ENCODE measurements around the gene FGF1. TPM values are rescaled to one million over a fixed set of nuclear protein-coding genes. Genes with fewer than 3 reads are reported as not detected.

FGF1 gene
- total and polyA plus RNA-seq, 8 donors: 0.73 to 3.5 (median 1.0) TPM; not detected in 3

DNA sequence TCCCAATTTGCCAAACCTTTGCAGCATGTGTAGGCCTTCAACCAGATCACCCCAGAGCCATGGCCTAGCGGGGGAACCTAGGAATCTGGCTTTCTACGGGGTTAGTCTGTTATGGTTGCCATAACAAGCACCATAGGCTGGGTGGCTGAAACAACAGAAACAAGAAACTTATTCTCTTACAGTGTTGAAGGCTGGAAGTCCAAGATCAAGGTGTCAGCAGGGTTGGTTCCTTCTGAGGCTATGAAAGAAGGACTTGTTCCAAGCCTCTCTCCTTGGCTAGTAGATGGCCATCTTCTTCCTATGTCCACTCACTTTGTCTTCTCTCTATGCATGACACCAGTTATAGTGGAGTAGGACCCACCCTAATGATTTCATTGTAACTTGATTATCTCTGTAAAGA is 6.1 kb downstream of the FGF1 start:
- TF ChIP-seq EP300 (IDR thresholded peaks at IDR 0.05): no peak
- TF ChIP-seq, protein P1, sequence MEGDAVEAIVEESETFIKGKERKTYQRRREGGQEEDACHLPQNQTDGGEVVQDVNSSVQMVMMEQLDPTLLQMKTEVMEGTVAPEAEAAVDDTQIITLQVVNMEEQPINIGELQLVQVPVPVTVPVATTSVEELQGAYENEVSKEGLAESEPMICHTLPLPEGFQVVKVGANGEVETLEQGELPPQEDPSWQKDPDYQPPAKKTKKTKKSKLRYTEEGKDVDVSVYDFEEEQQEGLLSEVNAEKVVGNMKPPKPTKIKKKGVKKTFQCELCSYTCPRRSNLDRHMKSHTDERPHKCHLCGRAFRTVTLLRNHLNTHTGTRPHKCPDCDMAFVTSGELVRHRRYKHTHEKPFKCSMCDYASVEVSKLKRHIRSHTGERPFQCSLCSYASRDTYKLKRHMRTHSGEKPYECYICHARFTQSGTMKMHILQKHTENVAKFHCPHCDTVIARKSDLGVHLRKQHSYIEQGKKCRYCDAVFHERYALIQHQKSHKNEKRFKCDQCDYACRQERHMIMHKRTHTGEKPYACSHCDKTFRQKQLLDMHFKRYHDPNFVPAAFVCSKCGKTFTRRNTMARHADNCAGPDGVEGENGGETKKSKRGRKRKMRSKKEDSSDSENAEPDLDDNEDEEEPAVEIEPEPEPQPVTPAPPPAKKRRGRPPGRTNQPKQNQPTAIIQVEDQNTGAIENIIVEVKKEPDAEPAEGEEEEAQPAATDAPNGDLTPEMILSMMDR (IDR thresholded peaks at IDR 0.05): no peak
- TF ChIP-seq POLR2A (IDR thresholded peaks at IDR 0.05): no peak
- no peak for TF ChIP-seq POLR2AphosphoS5 (IDR thresholded peaks at IDR 0.05)
- no peak overlapping the region for H3K4me3 ChIP-seq
- WGBS, 5 donors: 93 to 98% (median 97%) methylated on average over 2 of the region's 2 CpGs

DNA sequence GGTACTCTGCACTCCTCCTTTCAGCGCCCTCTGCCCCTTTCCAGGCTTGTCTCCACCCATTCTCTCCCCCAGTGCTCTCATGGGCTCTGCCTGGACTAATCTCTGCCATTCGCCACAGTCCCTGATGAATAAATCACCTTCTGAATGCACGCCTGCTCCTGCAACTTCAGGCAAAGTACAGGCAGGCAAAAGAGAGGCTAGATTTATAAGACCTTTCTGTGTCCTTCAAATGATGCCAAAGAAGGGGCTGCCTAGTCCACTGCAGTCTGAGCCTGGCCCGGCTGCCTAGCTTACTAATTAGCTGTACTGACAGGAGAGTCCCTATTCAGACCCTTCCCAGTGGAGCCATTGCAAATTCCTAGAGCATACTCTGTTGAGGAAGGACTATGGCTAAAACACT is 7.4 kb downstream of the FGF1 start:
- WGBS, 5 donors: 86 to 91% (median 89%) methylated on average over 4 of the region's 4 CpGs
- intact Hi-C loops (cut with DNase I; ENCODE audit: low total_unique reads): no loop called here
- TF ChIP-seq EP300 (IDR thresholded peaks at IDR 0.05) (no peak), POLR2A (IDR thresholded peaks at IDR 0.05) (no peak), POLR2AphosphoS5 (IDR thresholded peaks at IDR 0.05) (no peak)
- TF ChIP-seq, protein P1 (IDR thresholded peaks at IDR 0.05): no peak
- no peaks in the 10 kb centered on the region for H3K36me3 ChIP-seq
- no peak overlapping the region for H3K4me3 ChIP-seq
- H3K27me3 ChIP-seq: no peaks in the 10 kb centered on the region
- no peaks in the 10 kb centered on the region for H3K9me3 ChIP-seq
- peaks cover 0 to 21% (median 2%) of the 10 kb centered on the region in 4 donors for H3K4me1 ChIP-seq
- DNase-seq: no peak
- H3K27ac ChIP-seq: no peak overlapping the region

More for the DNA sequence above, 6.1 kb downstream of the FGF1 start:
- no peaks in the 10 kb centered on the region for H3K27me3 ChIP-seq
- H3K4me1 ChIP-seq: peaks cover 0 to 27% (median 6%) of the 10 kb centered on the region in 4 donors
- intact Hi-C loops (cut with DNase I; ENCODE audit: low total_unique reads): no loop called here
- DNase-seq: no peak
- no peaks in the 10 kb centered on the region for H3K36me3 ChIP-seq
- no peaks in the 10 kb centered on the region for H3K9me3 ChIP-seq
- H3K27ac ChIP-seq: no peak overlapping the region

DNA sequence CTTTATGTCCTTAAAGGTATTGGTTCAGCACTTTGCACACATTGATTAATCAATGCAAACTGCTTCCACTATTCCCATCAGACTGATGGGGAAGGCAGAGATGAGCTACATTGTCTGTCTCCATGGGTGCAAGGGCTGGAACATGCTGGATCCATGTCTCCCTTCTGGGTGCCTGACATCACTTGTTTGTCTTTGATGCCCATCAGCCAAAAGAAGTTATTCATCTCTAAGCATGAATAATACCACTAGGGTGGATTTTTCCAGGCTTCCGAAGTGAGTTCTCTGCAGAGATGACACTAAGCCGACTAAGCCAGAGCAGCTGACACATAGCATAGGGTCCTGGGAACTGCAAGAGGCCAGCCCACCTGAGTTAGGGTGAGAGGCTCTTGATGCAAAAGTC is 8.7 kb downstream of the FGF1 start:
- Histone ChIP-seq H3K36me3 (no peaks in the 10 kb centered on the region), H3K27ac (no peak overlapping the region), H3K27me3 (no peaks in the 10 kb centered on the region), H3K9me3 (no peaks in the 10 kb centered on the region), H3K4me3 (no peak overlapping the region), H3K4me1 (peaks cover 0 to 21% (median 2%) of the 10 kb centered on the region in 4 donors)
- intact Hi-C loops (cut with DNase I; ENCODE audit: low total_unique reads): no loop called here
- WGBS, 5 donors: 89 to 97% (median 95%) methylated on average over 2 of the region's 2 CpGs
- DNase-seq: no peak
- no peak for TF ChIP-seq POLR2AphosphoS5 (IDR thresholded peaks at IDR 0.05)
- no peak for TF ChIP-seq EP300 (IDR thresholded peaks at IDR 0.05)
- TF ChIP-seq, protein P1 (IDR thresholded peaks at IDR 0.05): no peak
- no peak for TF ChIP-seq POLR2A (IDR thresholded peaks at IDR 0.05)

DNA sequence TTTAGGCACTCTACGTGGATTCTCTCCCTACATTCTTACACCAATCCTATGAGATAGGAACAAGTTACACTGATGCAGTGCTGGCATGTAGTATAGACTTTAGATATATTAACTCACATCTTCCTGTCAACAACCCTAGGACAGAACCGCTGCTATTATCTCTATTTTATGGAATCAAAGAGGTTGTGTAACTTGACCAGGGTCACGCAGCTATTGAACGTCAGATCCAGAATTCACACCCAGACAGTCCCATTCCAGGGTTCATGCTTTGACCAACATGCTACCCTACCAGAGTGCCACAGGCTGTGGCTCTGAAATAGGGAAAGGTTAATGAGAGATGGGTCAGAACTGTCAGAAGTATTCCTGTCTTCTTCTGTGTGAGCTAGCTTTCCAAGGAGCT is 9.6 kb downstream of the FGF1 start:
- Histone ChIP-seq H3K4me1 (peaks cover 0 to 20% (median 1%) of the 10 kb centered on the region in 4 donors), H3K36me3 (no peaks in the 10 kb centered on the region), H3K9me3 (no peaks in the 10 kb centered on the region), H3K27ac (no peak overlapping the region), H3K27me3 (no peaks in the 10 kb centered on the region), H3K4me3 (no peak overlapping the region)
- WGBS, 5 donors: 66 to 78% (median 73%) methylated on average over 4 of the region's 4 CpGs
- intact Hi-C loops (cut with DNase I; ENCODE audit: low total_unique reads): no loop called here
- no peak for DNase-seq
- TF ChIP-seq, protein P1 (IDR thresholded peaks at IDR 0.05): no peak
- no peak for TF ChIP-seq EP300 (IDR thresholded peaks at IDR 0.05)
- no peak for TF ChIP-seq POLR2A (IDR thresholded peaks at IDR 0.05)
- no peak for TF ChIP-seq POLR2AphosphoS5 (IDR thresholded peaks at IDR 0.05)

All from stomach (tissue), 9 donors.